ENCODE measurements around the gene COL8A2. TPM values are rescaled to one million over a fixed set of nuclear protein-coding genes. Genes with fewer than 3 reads are reported as not detected.

The COL8A2 gene
- total RNA-seq, 2 experiments from 2014 or later: 0.05 to 0.06 TPM

DNA sequence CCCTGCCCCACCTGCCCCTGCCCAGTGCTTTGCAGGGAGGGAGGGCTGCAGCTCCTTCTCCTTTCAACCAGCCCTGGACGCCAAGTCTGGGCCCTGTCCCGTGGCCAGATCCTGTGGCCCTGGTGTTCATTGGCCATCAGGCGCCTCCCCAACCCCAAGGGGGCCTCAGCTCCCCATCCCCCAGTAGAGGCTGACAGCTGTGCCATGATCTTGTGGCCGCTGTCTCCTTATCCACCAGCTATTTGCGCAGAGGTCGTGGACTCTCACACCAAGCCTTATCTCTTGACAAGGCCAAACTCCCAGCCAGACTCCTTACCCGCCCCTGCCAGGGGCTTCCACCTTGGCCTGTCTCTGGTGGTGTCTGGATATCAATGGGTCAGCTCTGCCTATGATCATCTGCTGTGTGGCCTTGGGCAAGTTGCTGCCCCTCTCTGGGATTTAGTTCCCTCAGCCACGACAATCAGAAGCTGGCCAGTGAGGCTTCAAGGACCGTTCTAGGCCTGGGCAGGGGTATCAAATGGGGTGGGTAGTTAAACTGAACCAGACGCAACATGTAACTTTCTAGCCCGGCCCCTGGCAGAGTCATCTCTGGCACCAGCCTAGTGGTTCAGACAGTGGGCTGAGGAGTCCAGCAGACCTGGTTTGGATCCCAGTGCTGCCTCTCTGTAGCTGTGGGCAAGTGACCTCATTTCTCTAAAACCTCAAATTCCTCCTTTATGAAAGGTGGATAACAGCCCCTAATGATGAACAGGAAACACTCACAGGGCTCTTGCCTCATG, 3.3 kb upstream of the COL8A2 start:
- ATAC-seq (ENCODE audit: poor library complexity): no peak
- TF ChIP-seq CTCF (IDR thresholded peaks at IDR 0.05): no peak
- ChIA-PET POLR2A (interaction anchor here (1.0 to 1.2 kb wide), 2 partner anchors 20 to 32 kb away, joined by 3 read pairs; no protein-coding TSS in a partner anchor), CTCF (no interaction called here)
- no peaks in the 10 kb centered on the region for H3K9me3 Mint-ChIP-seq
- no peak for DNase-seq
- no peak overlapping the region for H3K27ac ChIP-seq (ENCODE audit: low read depth in 1 of 2, low read length in 2 of 2)
- peaks cover 26% of the 10 kb centered on the region for H3K27me3 Mint-ChIP-seq
- H3K9me3 ChIP-seq (ENCODE audit: control insufficient read depth in 1 of 2, insufficient read depth in 1 of 2, low read length in 2 of 2): peaks cover 0 to 3% of the 10 kb centered on the region in 2 experiments
- H3K4me1 ChIP-seq (ENCODE audit: insufficient read depth, low read length): peaks cover 16% of the 10 kb centered on the region
- H3K4me3 ChIP-seq (ENCODE audit: low read length): no peak overlapping the region
- H3K36me3 Mint-ChIP-seq (ENCODE audit: low read depth): no peaks in the 10 kb centered on the region
- H3K4me3 Mint-ChIP-seq: no peak overlapping the region
- H3K4me1 Mint-ChIP-seq (ENCODE audit: low read depth): peaks cover 21% of the 10 kb centered on the region
- H3K27ac Mint-ChIP-seq: no peak overlapping the region
- no peaks in the 10 kb centered on the region for H3K36me3 ChIP-seq (ENCODE audit: insufficient read depth, low read length)
- H3K27me3 ChIP-seq (ENCODE audit: control insufficient read depth in 1 of 2, insufficient read depth in 2 of 2, low read length in 2 of 2): peaks cover 14 to 24% of the 10 kb centered on the region in 2 experiments
- intact Hi-C loops (cut with DNase I, micrococcal nuclease): no loop called here

- Mint-ChIP-seq H3K27me3 (peaks cover 39% of the 10 kb centered on the region), H3K4me3 (no peak overlapping the region), H3K27ac (no peak overlapping the region), H3K36me3 (ENCODE audit: low read depth) (no peaks in the 10 kb centered on the region), H3K4me1 (ENCODE audit: low read depth) (peaks cover 27% of the 10 kb centered on the region), H3K9me3 (no peaks in the 10 kb centered on the region)
- ChIA-PET POLR2A (no interaction called here), CTCF (no interaction called here)
- Histone ChIP-seq H3K27ac (ENCODE audit: low read depth in 1 of 2, low read length in 2 of 2) (no peak overlapping the region), H3K4me1 (ENCODE audit: insufficient read depth, low read length) (peaks cover 16% of the 10 kb centered on the region), H3K9me3 (ENCODE audit: control insufficient read depth in 1 of 2, insufficient read depth in 1 of 2, low read length in 2 of 2) (peaks cover 0 to 3% of the 10 kb centered on the region in 2 experiments), H3K4me3 (ENCODE audit: low read length) (no peak overlapping the region), H3K27me3 (ENCODE audit: control insufficient read depth in 1 of 2, insufficient read depth in 2 of 2, low read length in 2 of 2) (peaks cover 17 to 24% of the 10 kb centered on the region in 2 experiments), H3K36me3 (ENCODE audit: insufficient read depth, low read length) (no peaks in the 10 kb centered on the region)
- intact Hi-C loops (cut with DNase I, micrococcal nuclease): no loop called here
- no peak for TF ChIP-seq CTCF (IDR thresholded peaks at IDR 0.05)
- ATAC-seq (ENCODE audit: poor library complexity): no peak
- no peak for DNase-seq
Observed at GRCh38 chr1:36126797-36127500, 1.9 kb upstream of the COL8A2 start.

DNA sequence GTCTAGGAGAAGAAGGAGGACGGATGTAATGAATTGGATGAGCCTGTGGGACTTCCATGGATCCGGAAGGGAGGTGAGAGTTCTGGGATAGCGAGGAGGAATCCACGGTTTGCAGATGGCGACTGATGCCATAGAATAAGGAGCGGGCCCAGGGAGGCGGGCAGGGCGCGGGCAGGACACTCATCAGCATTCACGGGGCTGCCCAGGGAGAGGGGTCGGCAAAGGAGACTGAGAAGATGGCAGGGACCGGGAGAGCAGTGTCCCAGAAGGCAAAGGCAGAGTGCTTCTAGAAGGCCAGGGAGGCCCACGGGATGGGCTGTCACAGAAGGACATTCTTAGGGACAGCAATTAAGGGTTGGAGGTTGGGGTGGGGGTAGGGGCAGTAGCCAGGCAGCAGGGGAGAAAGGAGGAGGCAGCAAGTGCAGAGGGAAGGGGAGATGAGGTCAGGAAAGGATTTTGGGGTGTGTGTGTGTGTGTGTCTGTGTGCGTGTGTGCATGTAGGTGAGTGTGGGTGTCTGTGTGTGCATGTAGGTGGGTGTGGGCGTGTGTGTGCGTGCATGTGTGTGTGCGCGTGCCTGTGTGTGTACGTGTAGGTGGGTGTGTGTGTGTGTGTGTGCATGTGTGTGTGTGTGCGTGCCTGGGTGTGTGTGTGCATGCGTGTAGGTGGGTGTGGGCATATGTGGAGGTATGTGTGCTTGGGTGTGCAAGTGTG, 1.1 kb upstream of the COL8A2 start:
- Histone ChIP-seq H3K27me3 (ENCODE audit: control insufficient read depth in 1 of 2, insufficient read depth in 2 of 2, low read length in 2 of 2) (peaks cover 19 to 24% of the 10 kb centered on the region in 2 experiments), H3K36me3 (ENCODE audit: insufficient read depth, low read length) (no peaks in the 10 kb centered on the region), H3K4me3 (ENCODE audit: low read length) (no peak overlapping the region), H3K27ac (ENCODE audit: low read depth in 1 of 2, low read length in 2 of 2) (no peak overlapping the region), H3K4me1 (ENCODE audit: insufficient read depth, low read length) (peaks cover 16% of the 10 kb centered on the region), H3K9me3 (ENCODE audit: control insufficient read depth in 1 of 2, insufficient read depth in 1 of 2, low read length in 2 of 2) (peaks cover 0 to 3% of the 10 kb centered on the region in 2 experiments)
- CTCF ChIA-PET: no interaction called here
- TF ChIP-seq CTCF (IDR thresholded peaks at IDR 0.05): no peak
- Mint-ChIP-seq H3K27ac (no peak overlapping the region), H3K27me3 (peaks cover 44% of the 10 kb centered on the region), H3K4me1 (ENCODE audit: low read depth) (peaks cover 27% of the 10 kb centered on the region), H3K36me3 (ENCODE audit: low read depth) (no peaks in the 10 kb centered on the region), H3K4me3 (peak overlapping the region; percentile 23), H3K9me3 (no peaks in the 10 kb centered on the region)
- POLR2A ChIA-PET: no interaction called here
- ATAC-seq (ENCODE audit: poor library complexity): no peak
- no peak for DNase-seq
- intact Hi-C loops (cut with DNase I, micrococcal nuclease): no loop called here

Measured in CD4-positive, alpha-beta T cell (primary cell).